Measurements from ENCODE around the gene GPR162. TPM values are rescaled to one million over a fixed set of nuclear protein-coding genes. Genes with fewer than 3 reads are reported as not detected.

Gene GPR162
- total and polyA plus RNA-seq, 10 of the 15 experiments (the other 5 are each of a cell fraction or from before 2014, with no cell fraction given): not detected

- TF ChIP-seq IRF3 (IDR thresholded peaks at IDR 0.05) (peak; percentile 80), NR2F1 (conservative IDR thresholded peaks at IDR 0.05) (0 out of 2 replicates have a peak, but pooled peaks have one; percentile 22), CBX5 (IDR thresholded peaks at IDR 0.05; ENCODE audit: low read depth) (no peak), FOXM1 (IDR thresholded peaks at IDR 0.05; ENCODE audit: low read depth, low read length) (no peak), BMI1 (IDR thresholded peaks at IDR 0.05; ENCODE audit: borderline replicate concordance) (no peak), BACH1 (IDR thresholded peaks at IDR 0.05; ENCODE audit: borderline replicate concordance) (peak; percentile 54; the same call in 1 of the 2 replicates), PAX8 (IDR thresholded peaks at IDR 0.05) (no peak), IRF5 (IDR thresholded peaks at IDR 0.05; ENCODE audit: borderline replicate concordance) (no peak), PKNOX1 (IDR thresholded peaks at IDR 0.05) (peak; percentile 98), KAT2A (conservative IDR thresholded peaks at IDR 0.05; ENCODE audit: control insufficient read depth, low read depth, low read length) (no peak), REST (IDR thresholded peaks at IDR 0.05; ENCODE audit: low read depth, low read length) (no peak), BCLAF1 (IDR thresholded peaks at IDR 0.05) (no peak), ZNF274 (IDR thresholded peaks at IDR 0.05; ENCODE audit: insufficient read depth, insufficient read length) (no peak), BHLHE40 (IDR thresholded peaks at IDR 0.05; ENCODE audit: borderline replicate concordance in 1 of 2, low read depth in 2 of 2, low read length in 1 of 2) (peak; percentile 32 to 63; a peak in 3 of 4 replicates), MLLT1 (IDR thresholded peaks at IDR 0.05) (0 out of 2 replicates have a peak, but pooled peaks have one; percentile 24), ZZZ3 (IDR thresholded peaks at IDR 0.05; ENCODE audit: control insufficient read depth, insufficient read length, low read depth) (no peak), NFIC (IDR thresholded peaks at IDR 0.05; ENCODE audit: low read depth, low read length) (no peak)
These were observed 30.5 kb downstream of the GPR162 start, which contains the start of gene USP5 (continued) for GRCh38 chr12:6851921-6852650.

All from GM12878 (cell line).